K562 (cell line): Measurements from ENCODE around the gene PCSK6. TPM values are rescaled to one million over a fixed set of nuclear protein-coding genes. Genes with fewer than 3 reads are reported as not detected.

Experiments used
- FOXK1 ChIP-seq: sonication (generic); formaldehyde crosslinking; IDR thresholded peaks from 2 replicates; pipeline ENCODE4 v1.8.0; 2022; ENCODE audit warnings: missing genetic modification reagents, mild to moderate bottlenecking, borderline replicate concordance
- OTX1 ChIP-seq: fragments of 450-650 bp; formaldehyde crosslinking; IDR thresholded peaks from 2 replicates; pipeline ENCODE4 v1.4.0; 2022; ENCODE audit warnings: mild to moderate bottlenecking
- polyA plus RNA-seq, 8 experiments: library from polyadenylated mRNA; depleted of rRNA in 4 of 8; stranded (reverse) in 5 of 8; unstranded in 3 of 8; fragments of >200 nt; fragmentation: Nextera tagmentation in 2 of 8; fragmentation: Illumina TruSeq in 1 of 8; extraction: Ambion mirVana in 2 of 8; extraction: Trizol in 1 of 8; gene quantifications; 2 replicates each; pipeline versions ENCODE4 v1.2.1 to v1.2.3, GENCODE V29; 2011 to 2014; ENCODE audit warnings: inconsistent platforms in 1 of 8, missing spikeins in 1 of 8
- total RNA-seq, 7 experiments: library from RNA; depleted of rRNA in 6 of 7; stranded (reverse); fragments of >200 nt in 6 of 7; fragmentation: Illumina TruSeq in 2 of 7; extraction: Trizol in 2 of 7; gene quantifications; 2 replicates each; pipeline versions ENCODE4 v1.2.1 to v1.2.3, GENCODE V29; 2011 to 2021; ENCODE audit warnings: low replicate concordance in 1 of 7
- TF ChIP-seq, protein P1 (sequence below): fragments of 450-650 bp; IDR thresholded peaks from 2 replicates; pipeline ENCODE4 v1.7.1; 2018; ENCODE audit warnings: mild to moderate bottlenecking, low read depth; ENCODE audit not compliant: partially characterized antibody
- TF ChIP-seq, protein P2 (sequence below): sonication (generic); formaldehyde crosslinking; IDR thresholded peaks from 2 replicates; pipeline ENCODE4 v1.8.0; 2023; ENCODE audit warnings: missing genetic modification reagents, mild to moderate bottlenecking, borderline replicate concordance

PCSK6 gene
- total and polyA plus RNA-seq, 9 of the 15 experiments (the other 6 are each of a cell fraction or from before 2014, with no cell fraction given) = 2.2 to 32.6 (median 14.5) TPM

DNA sequence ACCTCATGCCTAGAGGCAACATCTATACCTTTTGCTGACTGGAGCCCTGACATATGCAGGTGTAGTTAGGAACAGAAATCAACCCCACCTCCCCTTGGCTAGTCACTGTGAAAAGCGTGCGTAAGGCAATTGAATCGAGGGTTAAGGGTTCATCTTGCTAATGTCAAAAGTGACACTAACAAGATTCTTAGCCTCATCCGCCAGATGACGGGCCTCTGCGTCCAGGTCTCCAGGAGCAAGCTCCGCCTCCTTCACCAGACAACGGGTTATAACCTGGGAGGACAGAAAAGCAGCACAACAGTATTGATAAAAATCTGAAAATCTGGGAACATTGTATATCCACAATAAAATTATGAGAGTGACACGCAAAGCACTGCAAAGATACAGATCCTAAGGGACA lies 216.9 kb downstream of the PCSK6 start (continued):
- TF ChIP-seq, protein P1, sequence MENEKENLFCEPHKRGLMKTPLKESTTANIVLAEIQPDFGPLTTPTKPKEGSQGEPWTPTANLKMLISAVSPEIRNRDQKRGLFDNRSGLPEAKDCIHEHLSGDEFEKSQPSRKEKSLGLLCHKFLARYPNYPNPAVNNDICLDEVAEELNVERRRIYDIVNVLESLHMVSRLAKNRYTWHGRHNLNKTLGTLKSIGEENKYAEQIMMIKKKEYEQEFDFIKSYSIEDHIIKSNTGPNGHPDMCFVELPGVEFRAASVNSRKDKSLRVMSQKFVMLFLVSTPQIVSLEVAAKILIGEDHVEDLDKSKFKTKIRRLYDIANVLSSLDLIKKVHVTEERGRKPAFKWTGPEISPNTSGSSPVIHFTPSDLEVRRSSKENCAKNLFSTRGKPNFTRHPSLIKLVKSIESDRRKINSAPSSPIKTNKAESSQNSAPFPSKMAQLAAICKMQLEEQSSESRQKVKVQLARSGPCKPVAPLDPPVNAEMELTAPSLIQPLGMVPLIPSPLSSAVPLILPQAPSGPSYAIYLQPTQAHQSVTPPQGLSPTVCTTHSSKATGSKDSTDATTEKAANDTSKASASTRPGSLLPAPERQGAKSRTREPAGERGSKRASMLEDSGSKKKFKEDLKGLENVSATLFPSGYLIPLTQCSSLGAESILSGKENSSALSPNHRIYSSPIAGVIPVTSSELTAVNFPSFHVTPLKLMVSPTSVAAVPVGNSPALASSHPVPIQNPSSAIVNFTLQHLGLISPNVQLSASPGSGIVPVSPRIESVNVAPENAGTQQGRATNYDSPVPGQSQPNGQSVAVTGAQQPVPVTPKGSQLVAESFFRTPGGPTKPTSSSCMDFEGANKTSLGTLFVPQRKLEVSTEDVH = no peak
- TF ChIP-seq, protein P2, sequence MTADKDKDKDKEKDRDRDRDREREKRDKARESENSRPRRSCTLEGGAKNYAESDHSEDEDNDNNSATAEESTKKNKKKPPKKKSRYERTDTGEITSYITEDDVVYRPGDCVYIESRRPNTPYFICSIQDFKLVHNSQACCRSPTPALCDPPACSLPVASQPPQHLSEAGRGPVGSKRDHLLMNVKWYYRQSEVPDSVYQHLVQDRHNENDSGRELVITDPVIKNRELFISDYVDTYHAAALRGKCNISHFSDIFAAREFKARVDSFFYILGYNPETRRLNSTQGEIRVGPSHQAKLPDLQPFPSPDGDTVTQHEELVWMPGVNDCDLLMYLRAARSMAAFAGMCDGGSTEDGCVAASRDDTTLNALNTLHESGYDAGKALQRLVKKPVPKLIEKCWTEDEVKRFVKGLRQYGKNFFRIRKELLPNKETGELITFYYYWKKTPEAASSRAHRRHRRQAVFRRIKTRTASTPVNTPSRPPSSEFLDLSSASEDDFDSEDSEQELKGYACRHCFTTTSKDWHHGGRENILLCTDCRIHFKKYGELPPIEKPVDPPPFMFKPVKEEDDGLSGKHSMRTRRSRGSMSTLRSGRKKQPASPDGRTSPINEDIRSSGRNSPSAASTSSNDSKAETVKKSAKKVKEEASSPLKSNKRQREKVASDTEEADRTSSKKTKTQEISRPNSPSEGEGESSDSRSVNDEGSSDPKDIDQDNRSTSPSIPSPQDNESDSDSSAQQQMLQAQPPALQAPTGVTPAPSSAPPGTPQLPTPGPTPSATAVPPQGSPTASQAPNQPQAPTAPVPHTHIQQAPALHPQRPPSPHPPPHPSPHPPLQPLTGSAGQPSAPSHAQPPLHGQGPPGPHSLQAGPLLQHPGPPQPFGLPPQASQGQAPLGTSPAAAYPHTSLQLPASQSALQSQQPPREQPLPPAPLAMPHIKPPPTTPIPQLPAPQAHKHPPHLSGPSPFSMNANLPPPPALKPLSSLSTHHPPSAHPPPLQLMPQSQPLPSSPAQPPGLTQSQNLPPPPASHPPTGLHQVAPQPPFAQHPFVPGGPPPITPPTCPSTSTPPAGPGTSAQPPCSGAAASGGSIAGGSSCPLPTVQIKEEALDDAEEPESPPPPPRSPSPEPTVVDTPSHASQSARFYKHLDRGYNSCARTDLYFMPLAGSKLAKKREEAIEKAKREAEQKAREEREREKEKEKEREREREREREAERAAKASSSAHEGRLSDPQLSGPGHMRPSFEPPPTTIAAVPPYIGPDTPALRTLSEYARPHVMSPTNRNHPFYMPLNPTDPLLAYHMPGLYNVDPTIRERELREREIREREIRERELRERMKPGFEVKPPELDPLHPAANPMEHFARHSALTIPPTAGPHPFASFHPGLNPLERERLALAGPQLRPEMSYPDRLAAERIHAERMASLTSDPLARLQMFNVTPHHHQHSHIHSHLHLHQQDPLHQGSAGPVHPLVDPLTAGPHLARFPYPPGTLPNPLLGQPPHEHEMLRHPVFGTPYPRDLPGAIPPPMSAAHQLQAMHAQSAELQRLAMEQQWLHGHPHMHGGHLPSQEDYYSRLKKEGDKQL (CRISPR knock-in tag) = no peak
- TF ChIP-seq FOXK1 = no peak
- no peak for TF ChIP-seq OTX1 (CRISPR knock-in tag)
